ENCODE measurements around the gene UNC79.

Gene UNC79

DNA sequence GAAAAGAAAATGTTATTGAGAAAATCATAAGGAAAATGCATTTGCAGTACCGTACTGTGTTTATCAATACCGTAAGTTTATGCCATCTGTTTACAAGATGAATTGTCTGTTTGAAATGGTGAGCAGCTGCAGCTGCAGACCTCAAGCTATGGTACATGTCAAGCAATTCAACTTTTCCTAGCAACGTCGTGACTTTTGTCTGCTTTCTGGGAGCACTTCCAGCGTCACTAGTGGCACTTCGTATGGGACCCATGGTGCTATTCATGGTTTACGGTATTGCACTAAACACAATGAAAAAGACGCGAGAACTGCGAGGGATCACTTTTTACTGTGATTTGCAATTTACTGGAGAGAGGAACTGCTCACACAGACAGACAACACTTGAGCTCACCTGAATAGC lies 160.8 kb downstream of the UNC79 start:
- Histone ChIP-seq H3K27ac (no peak overlapping the region), H3K4me3 (ENCODE audit: low read depth, low read length) (no peak overlapping the region), H3K36me3 (replicated peaks) (no peaks in the 10 kb centered on the region), H3K27me3 (replicated peaks) (no peaks in the 10 kb centered on the region)
- TF ChIP-seq, protein P1, sequence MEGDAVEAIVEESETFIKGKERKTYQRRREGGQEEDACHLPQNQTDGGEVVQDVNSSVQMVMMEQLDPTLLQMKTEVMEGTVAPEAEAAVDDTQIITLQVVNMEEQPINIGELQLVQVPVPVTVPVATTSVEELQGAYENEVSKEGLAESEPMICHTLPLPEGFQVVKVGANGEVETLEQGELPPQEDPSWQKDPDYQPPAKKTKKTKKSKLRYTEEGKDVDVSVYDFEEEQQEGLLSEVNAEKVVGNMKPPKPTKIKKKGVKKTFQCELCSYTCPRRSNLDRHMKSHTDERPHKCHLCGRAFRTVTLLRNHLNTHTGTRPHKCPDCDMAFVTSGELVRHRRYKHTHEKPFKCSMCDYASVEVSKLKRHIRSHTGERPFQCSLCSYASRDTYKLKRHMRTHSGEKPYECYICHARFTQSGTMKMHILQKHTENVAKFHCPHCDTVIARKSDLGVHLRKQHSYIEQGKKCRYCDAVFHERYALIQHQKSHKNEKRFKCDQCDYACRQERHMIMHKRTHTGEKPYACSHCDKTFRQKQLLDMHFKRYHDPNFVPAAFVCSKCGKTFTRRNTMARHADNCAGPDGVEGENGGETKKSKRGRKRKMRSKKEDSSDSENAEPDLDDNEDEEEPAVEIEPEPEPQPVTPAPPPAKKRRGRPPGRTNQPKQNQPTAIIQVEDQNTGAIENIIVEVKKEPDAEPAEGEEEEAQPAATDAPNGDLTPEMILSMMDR (IDR thresholded peaks at IDR 0.05; ENCODE audit: low read depth, low read length, missing control alignments), result no peak
- no peak for DNase-seq
- in situ Hi-C loops (cut with HindIII; ENCODE audit: low pct_ligation_motif_present, low sequenced_read_pairs), result no loop called here

- Histone ChIP-seq H3K27me3 (replicated peaks) (no peaks in the 10 kb centered on the region), H3K27ac (no peak overlapping the region), H3K36me3 (replicated peaks) (no peaks in the 10 kb centered on the region), H3K4me3 (ENCODE audit: low read depth, low read length) (no peak overlapping the region)
- TF ChIP-seq, protein P1 (IDR thresholded peaks at IDR 0.05; ENCODE audit: low read depth, low read length, missing control alignments), result no peak
- in situ Hi-C loops (cut with HindIII; ENCODE audit: low pct_ligation_motif_present, low sequenced_read_pairs), result no loop called here
- no peak for DNase-seq
Measured at GRCh38 chr14:93592786-93593185, 162.0 kb downstream of the UNC79 start.

DNA sequence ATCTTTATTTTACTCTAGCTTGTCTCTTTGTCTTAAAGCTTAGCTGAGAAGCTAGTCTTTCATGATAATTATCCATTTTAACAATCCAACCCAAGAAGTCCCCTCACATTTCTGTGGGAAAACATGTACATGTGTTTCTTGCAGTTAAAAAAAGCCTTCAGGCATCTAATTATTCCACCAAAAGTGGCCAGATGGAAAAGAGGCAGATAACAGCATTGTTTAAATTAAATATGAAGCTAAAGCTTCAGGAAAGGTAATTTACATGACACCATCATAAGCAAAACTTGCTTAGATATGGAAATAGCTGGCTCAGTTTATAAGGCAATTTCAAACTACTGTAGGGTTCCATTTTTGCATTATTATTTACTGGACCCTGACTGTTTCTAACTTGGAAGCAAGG lies 175.4 kb downstream of the UNC79 start:
- DNase-seq, result no peak
- TF ChIP-seq, protein P1 (IDR thresholded peaks at IDR 0.05; ENCODE audit: low read depth, low read length, missing control alignments), result no peak
- Histone ChIP-seq H3K4me3 (ENCODE audit: low read depth, low read length) (no peak overlapping the region), H3K36me3 (replicated peaks) (no peaks in the 10 kb centered on the region), H3K27ac (no peak overlapping the region), H3K27me3 (replicated peaks) (no peaks in the 10 kb centered on the region)
- in situ Hi-C loops (cut with HindIII; ENCODE audit: low pct_ligation_motif_present, low sequenced_read_pairs), result no loop called here

- TF ChIP-seq, protein P1 (IDR thresholded peaks at IDR 0.05; ENCODE audit: low read depth, low read length, missing control alignments), result peak; percentile 66
- Histone ChIP-seq H3K36me3 (replicated peaks) (no peaks in the 10 kb centered on the region), H3K27me3 (replicated peaks) (no peaks in the 10 kb centered on the region), H3K4me3 (ENCODE audit: low read depth, low read length) (no peak overlapping the region), H3K27ac (no peak overlapping the region)
- in situ Hi-C loops (cut with HindIII; ENCODE audit: low pct_ligation_motif_present, low sequenced_read_pairs), result no loop called here
- DNase-seq, result peak; percentile 50
Measured at GRCh38 chr14:93619176-93619793, 188.5 kb downstream of the UNC79 start.

DNA sequence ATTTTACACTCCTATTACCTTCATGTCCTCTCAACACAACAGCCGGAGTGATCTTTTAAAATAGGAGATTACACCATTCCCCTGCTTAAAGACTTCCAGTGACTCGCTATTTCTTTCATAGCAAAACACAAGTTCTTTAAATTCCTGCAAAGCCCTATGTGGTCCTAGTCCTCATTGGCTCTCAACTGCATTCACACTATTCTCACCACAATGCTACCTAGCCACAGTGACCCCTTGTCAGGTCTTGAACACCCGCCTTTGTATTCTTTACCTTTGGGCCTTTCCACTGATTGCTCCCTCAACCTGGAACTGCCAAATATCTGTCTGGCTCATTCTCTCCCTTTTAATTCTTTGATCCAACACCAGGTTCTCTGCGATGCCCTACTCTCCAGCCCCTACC lies 197.3 kb downstream of the UNC79 start:
- no peak overlapping the region for H3K4me3 ChIP-seq (ENCODE audit: low read depth, low read length)
- no peaks in the 10 kb centered on the region for H3K36me3 ChIP-seq (replicated peaks)
- H3K27me3 ChIP-seq (replicated peaks), result no peaks in the 10 kb centered on the region
- H3K27ac ChIP-seq, result no peak overlapping the region
- DNase-seq, result no peak
- TF ChIP-seq, protein P1 (IDR thresholded peaks at IDR 0.05; ENCODE audit: low read depth, low read length, missing control alignments), result no peak
- in situ Hi-C loops (cut with HindIII; ENCODE audit: low pct_ligation_motif_present, low sequenced_read_pairs), result no loop called here

- Histone ChIP-seq H3K27me3 (replicated peaks) (no peaks in the 10 kb centered on the region), H3K36me3 (replicated peaks) (no peaks in the 10 kb centered on the region), H3K27ac (no peak overlapping the region), H3K4me3 (ENCODE audit: low read depth, low read length) (no peak overlapping the region)
- in situ Hi-C loops (cut with HindIII; ENCODE audit: low pct_ligation_motif_present, low sequenced_read_pairs), result no loop called here
- DNase-seq, result no peak
- TF ChIP-seq, protein P1 (IDR thresholded peaks at IDR 0.05; ENCODE audit: low read depth, low read length, missing control alignments), result no peak
Measured at GRCh38 chr14:93629643-93630042, 198.9 kb downstream of the UNC79 start.
